H1 (cell line): ENCODE results near the gene LMTK3. TPM values are rescaled to one million over a fixed set of nuclear protein-coding genes. Genes with fewer than 3 reads are reported as not detected.
A peak's percentile ranks its signal among the peaks of the same experiment; 100 is the strongest.

Experiments used
- CTBP2 ChIP-seq: IDR thresholded peaks from 2 replicates; pipeline ENCODE4 v1.7.0; 2011; ENCODE audit warnings: borderline replicate concordance, mild to moderate bottlenecking, moderate library complexity, mixed read lengths, low read length; ENCODE audit not compliant: insufficient read depth, insufficient read length
- GABPA ChIP-seq: IDR thresholded peaks from 2 replicates; pipeline ENCODE4 v1.6.1; 2011; ENCODE audit warnings: mild to moderate bottlenecking, low read length, moderate library complexity, borderline replicate concordance; ENCODE audit not compliant: insufficient read depth
- SIX5 ChIP-seq: IDR thresholded peaks from 2 replicates; pipeline ENCODE4 v1.6.1; 2011; ENCODE audit warnings: mild to moderate bottlenecking, low read depth, low read length
- polyA plus RNA-seq, 7 experiments: library from polyadenylated mRNA; depleted of rRNA in 3 of 7; stranded (reverse) in 5 of 7; unstranded in 2 of 7; fragments of >200 nt in 5 of 7; fragments of 200-250 nt in 2 of 7; gene quantifications; 1 replicate in 5 of 7; 2 replicates in 1 of 7; 4 replicates in 1 of 7; pipeline versions ENCODE4 v1.2.1 to v1.2.3, GENCODE V29; 2011 to 2013; ENCODE audit warnings: missing spikeins in 2 of 7, mixed read lengths in 2 of 7
- total RNA-seq: library from RNA; stranded (reverse); fragmentation: NEBNext Ultra II Directional; extraction: Animal tissue kit (Norgen Biotek cat#: 25700); gene quantifications from 2 replicates; pipeline ENCODE4 v1.2.1, GENCODE V29; 2021
- TF ChIP-seq, protein P1 (sequence below): IDR thresholded peaks from 2 replicates; pipeline ENCODE4 v1.6.1; 2011; ENCODE audit warnings: low read length, improper control_type of control experiment

The LMTK3 gene
- total and polyA plus RNA-seq, 2 of the 8 experiments (the other 6 are each of a cell fraction or from before 2014, with no cell fraction given): 2.7 to 12.4 TPM

DNA sequence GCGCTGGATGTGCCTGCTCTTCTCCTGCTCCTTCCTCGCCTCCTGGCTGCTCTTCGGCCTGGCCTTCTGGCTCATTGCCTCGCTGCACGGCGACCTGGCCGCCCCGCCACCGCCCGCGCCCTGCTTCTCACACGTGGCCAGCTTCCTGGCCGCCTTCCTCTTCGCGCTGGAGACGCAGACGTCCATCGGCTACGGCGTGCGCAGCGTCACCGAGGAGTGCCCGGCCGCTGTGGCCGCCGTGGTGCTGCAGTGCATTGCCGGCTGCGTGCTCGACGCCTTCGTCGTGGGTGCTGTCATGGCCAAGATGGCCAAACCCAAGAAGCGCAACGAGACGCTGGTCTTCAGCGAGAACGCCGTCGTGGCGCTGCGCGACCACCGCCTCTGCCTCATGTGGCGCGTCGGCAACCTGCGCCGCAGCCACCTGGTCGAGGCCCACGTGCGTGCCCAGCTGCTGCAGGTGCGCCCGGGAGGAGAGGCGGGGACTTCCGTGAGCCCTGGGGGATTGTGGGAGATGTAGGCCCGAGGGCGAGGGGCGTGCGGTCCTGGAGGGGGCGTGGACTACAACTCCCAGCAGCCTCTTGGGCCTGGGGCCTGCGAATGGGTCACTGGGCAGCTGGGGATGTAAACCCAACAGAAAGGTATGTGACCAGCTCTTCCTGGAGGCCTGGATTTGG lies 49.5 kb downstream of the LMTK3 start (continued):
- TF ChIP-seq, protein P1, sequence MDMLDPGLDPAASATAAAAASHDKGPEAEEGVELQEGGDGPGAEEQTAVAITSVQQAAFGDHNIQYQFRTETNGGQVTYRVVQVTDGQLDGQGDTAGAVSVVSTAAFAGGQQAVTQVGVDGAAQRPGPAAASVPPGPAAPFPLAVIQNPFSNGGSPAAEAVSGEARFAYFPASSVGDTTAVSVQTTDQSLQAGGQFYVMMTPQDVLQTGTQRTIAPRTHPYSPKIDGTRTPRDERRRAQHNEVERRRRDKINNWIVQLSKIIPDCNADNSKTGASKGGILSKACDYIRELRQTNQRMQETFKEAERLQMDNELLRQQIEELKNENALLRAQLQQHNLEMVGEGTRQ: peak; percentile 30; the same call in 1 of the 2 replicates
- TF ChIP-seq SIX5 (peak; percentile 68), CTBP2 (no peak), GABPA (no peak)
